OCI-M1 (cell line): ENCODE data around the gene ZNF239.
A peak's percentile ranks its signal among the peaks of the same experiment; 100 is the strongest.
"Not testable (repeated sequence)": the region's sequence is repeated elsewhere in the genome, so short reads cannot be mapped to it uniquely, and the experiment has no call there.

Source experiments
- DNase-seq: peaks from one replicate; lab custom pipeline; 2025; lab: John Stamatoyannopoulos, UW

The ZNF239 gene

GRCh38 chr10:43576580-43576979 is 2.2 kb upstream of the ZNF239 start:
- DNase-seq = no peak

DNA sequence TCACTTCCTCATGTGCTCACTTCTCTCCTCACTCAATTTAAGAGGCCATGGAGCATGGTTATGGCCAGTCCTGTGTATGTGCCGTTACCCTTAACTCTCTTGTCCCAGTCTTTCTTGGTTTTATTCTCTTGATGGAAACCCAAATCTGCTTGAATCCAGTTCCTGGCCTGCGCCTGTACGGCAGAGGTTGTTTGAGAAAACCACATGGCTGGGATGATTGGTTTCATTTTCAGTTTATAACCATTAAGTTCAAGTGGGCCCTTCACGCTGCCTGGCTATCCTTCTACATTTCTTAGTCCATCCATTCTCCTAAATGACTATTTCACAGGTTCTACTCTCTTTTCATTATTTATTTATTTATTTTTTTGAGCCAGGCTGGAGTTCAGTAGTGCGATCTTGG is 1.6 kb upstream of the ZNF239 start:
- peak; percentile 44 for DNase-seq

- DNase-seq = no peak
These were observed 490 bp upstream of the ZNF239 start for GRCh38 chr10:43574906-43575305.

- peak; percentile 52 for DNase-seq
These were observed 991 bp downstream of the ZNF239 start for GRCh38 chr10:43573250-43574000.

DNA sequence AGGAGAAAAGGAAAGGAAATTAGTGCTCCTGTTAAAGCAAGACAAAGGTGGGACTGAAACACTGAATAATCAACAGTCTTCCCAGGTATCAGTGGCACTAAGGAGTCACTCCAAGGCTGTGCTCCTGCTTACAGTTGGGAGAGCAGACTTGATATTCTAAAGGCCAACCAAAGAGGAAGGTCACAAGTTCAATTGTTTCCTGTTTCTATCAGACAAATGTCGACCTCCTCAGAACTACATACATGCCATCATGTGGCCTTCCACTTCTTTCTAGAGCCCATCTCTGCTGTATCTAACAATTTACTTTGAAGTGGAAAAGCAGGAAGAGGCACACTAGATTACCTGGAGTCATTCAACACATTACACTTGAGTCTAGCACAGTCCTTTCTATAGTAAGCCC is 3.4 kb downstream of the ZNF239 start:
- DNase-seq = peak; percentile 54

GRCh38 chr10:43569681-43570080 is 4.7 kb downstream of the ZNF239 start:
- DNase-seq = no peak

- no peak for DNase-seq
These were observed 17.2 kb downstream of the ZNF239 start for GRCh38 chr10:43557214-43557613.

DNA sequence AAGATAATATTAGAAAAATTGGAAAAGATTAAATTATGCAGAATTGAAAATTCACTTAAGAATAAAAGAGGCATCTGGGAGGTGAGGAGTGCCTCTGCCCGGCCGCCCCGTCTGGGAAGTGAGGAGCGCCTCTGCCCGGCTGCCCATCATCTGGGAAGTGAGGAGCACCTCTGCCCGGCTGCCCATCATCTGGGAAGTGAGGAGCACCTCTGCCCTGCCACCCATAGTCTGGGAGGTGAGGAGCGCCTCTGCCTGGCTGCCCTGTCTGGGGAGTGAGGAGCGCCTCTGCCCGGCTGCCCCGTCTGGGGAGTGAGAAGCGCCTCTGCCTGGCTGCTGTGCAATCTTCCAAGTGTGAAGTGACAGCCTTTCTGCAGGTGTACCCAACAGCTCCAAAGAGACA is 30.7 kb downstream of the ZNF239 start:
- DNase-seq = not testable (repeated sequence)

- peak; percentile 48 for DNase-seq
These were observed 49.8 kb downstream of the ZNF239 start for GRCh38 chr10:43524434-43525247.
